WI38 (cell line): ENCODE measurements around the gene ERMARD.

Experiments used
- H3K4me3 ChIP-seq: 2 replicates; pipeline ENCODE4 v1.5.1; 2011; ENCODE audit warnings: low read depth, mild to moderate bottlenecking, control low read depth, low read length
- TF ChIP-seq, protein P1 (sequence below): IDR thresholded peaks from 2 replicates; pipeline ENCODE4 v1.5.1; 2012; ENCODE audit warnings: low read depth, mild to moderate bottlenecking, control low read depth, low read length

ERMARD gene

DNA sequence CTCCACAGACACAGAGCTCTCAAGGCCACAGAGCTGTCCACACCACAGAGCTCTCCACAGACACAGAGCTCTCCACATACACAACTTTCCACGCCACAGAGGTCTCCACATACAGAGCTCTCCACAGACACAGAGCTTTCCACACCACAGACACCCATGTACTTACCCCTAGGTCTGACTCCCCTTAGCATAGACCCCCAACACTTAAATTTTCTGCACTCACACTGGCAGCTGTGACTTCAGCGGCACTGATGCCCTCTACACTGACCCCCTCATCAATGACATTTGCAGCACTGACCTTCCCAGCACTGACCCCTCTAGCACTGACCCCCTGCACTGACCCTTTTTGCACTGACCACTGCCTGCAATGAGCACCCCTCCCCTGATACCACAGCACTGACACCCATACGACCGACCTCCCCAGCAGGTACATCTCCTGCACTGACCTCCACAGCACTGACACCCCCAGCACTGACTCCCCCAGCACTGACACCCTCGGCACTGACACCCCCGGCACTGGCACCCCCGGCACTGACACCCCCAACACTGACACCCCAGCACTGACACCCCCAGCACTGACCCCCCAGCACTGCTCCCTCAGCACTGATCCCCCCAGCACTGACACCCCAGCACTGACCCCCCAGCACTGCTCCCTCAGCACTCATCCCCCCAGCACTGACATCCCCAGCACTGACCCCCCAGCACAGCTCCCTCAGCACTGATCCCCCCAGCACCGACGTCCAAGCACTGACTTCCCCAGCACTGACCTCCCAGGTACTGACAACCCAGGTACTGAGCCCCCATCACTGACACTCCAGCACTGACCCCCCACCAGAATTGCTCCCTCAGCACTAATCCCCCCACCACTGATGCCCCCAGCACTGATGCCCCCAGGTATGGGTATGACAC lies 56.5 kb downstream of the ERMARD start:
- TF ChIP-seq, protein P1, sequence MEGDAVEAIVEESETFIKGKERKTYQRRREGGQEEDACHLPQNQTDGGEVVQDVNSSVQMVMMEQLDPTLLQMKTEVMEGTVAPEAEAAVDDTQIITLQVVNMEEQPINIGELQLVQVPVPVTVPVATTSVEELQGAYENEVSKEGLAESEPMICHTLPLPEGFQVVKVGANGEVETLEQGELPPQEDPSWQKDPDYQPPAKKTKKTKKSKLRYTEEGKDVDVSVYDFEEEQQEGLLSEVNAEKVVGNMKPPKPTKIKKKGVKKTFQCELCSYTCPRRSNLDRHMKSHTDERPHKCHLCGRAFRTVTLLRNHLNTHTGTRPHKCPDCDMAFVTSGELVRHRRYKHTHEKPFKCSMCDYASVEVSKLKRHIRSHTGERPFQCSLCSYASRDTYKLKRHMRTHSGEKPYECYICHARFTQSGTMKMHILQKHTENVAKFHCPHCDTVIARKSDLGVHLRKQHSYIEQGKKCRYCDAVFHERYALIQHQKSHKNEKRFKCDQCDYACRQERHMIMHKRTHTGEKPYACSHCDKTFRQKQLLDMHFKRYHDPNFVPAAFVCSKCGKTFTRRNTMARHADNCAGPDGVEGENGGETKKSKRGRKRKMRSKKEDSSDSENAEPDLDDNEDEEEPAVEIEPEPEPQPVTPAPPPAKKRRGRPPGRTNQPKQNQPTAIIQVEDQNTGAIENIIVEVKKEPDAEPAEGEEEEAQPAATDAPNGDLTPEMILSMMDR: no peak
- H3K4me3 ChIP-seq: no peak overlapping the region

DNA sequence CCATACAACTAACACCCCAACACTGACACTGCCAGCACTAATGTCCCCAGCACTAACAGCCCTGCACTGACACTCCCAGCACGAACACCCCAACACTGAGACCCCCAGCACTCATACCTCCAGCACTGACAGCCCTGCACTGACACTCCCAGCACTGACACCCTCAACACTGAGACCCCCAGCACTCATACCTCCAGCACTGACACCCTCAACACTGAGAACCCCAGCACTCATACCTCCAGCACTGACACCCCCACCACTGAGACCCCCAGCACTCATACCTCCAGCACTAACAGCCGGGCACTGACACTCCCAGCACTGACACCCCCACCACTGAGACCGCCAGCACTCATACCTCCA lies 57.2 kb downstream of the ERMARD start:
- TF ChIP-seq, protein P1: no peak
- no peak overlapping the region for H3K4me3 ChIP-seq

DNA sequence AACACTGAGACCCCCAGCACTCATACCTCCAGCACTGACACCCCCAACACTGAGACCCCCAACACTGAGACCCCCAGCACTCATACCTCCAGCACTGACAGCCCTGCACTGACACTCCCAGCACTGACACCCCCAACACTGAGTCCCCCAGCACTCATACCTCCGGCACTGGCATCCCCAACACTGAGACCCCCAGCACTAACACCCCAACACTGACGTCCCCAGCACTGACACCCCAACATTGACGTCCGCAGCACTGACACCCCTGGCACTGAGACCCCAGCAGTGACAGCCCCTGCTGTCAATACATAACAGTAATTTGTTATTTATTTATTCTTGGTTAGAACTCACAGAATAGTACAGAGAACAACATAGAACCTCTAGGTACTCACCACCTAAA lies 58.0 kb downstream of the ERMARD start:
- TF ChIP-seq, protein P1: no peak

DNA sequence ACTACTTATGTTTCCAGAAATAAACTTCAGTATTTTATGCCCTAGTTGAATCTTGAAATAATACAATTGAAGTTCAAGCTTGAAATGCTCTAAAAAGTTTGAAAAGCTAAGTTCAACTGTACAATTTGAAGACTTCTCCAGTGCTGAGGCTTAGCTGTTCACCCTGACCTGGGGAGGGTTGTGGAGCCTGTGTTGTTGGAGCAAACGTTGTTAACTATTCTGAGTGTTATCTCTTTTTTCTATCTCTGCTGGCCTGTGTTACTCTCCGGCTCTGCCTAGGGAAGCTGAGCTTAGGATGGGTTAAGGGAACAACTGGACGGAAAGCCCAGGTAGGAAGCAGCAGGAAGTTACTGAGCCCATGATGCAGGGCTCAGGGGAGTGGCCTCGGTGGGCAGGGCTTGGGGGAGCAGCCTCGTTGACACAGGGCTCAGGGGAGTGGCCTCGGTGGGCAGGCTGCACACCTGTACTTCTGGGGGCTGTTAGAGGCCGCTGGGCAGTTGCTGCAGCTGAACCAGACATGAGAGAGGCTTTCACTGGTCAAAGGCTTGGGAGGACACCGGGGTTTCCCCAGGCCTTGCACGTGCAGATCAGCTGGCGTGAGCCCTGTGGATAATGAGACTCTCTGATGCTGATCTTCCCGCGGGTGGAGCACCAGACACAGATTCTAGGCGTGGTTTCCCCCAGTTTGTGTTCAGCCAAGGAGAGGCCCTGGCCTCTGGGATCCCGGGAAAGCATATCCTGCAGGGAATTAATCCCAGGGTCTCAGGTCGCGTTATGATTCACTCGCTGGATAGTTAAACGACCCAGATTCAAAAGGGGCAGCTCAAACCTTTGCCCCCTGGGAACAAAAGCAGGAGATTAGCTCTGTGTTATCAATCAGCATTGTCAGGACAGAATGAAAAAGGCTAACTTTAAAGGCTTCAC lies 58.9 kb downstream of the ERMARD start:
- no peak overlapping the region for H3K4me3 ChIP-seq
- TF ChIP-seq, protein P1: no peak

More for the DNA sequence above, 58.0 kb downstream of the ERMARD start:
- no peak overlapping the region for H3K4me3 ChIP-seq

DNA sequence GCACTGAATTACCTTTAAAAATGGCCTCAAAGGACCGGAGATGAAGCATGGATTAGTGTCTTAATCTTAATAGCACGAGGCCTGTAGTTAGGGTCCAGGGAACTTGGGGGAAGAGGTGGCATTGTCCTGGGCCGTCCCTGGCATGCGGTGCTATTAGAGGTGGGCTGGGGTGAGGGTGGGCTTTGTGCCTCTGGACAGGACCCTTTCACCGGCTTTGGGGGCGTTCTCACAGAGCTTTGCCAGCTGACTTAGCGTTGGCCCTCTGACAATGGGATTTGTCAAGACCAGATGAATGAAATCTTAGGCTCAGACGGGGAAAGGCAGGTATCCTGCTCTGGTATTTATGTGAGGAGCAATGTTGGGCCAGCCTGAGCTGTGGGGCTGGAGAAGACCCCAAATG lies 59.6 kb downstream of the ERMARD start:
- TF ChIP-seq, protein P1: no peak
- no peak overlapping the region for H3K4me3 ChIP-seq

DNA sequence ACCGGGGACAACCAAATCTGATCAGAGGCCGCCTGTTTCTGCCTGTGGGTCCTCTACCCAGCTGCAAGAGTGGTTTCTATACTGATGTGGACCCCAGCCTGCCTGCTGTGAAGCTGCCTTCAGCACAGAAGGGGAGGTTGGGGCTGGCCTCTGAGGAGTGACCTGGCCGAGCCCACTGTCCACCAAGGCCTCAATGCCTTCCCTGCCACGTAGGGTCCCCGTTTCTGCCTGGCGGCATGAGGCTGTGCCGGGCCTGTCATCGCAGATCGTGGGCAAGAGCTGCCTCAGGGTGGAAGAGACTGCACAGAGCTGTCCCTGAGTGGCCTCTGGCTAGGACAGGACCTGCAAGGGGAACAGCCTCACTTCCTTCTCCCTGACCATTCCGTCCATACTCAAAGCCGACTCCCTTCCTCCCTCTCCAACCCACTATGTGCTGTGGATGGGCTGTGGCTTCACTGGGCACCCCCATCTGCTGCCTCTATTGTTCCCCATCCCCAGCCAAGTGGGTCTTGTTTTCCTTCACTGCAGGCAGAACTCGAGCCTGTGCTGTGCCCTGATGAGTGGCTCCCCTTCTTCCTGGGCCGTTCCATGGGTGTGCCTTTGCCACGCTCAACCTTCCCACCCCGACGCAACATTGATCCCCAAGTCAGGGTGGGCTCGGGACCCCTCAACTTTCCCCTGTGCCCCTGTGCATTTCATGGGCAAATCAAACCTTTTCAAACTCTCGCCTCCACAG lies 60.3 kb downstream of the ERMARD start:
- H3K4me3 ChIP-seq: no peak overlapping the region
- TF ChIP-seq, protein P1: no peak
